ENCODE measurements around the gene BTBD7. TPM values are rescaled to one million over a fixed set of nuclear protein-coding genes. Genes with fewer than 3 reads are reported as not detected.

The BTBD7 gene
- total RNA-seq, 1 donor from 2014 or later: 28.5 TPM

- Histone ChIP-seq H3K27me3 (no peaks in the 10 kb centered on the region), H3K9me3 (no peaks in the 10 kb centered on the region), H3K27ac (no peak overlapping the region), H3K36me3 (no peaks in the 10 kb centered on the region), H3K4me1 (peaks cover 30% of the 10 kb centered on the region), H3K4me3 (no peak overlapping the region)
- DNase-seq (ENCODE audit: extremely low spot score in 2 of 2): no peak
- TF ChIP-seq POLR2A (IDR thresholded peaks at IDR 0.05): no peak
- no peak for TF ChIP-seq CTCF (IDR thresholded peaks at IDR 0.05)
- no peak for TF ChIP-seq POLR2AphosphoS5 (IDR thresholded peaks at IDR 0.05; ENCODE audit: insufficient read depth in 1 of 2, low read depth in 1 of 2)
- intact Hi-C loops (cut with DNase I): no loop called here
Observed at GRCh38 chr14:93299416-93299815, 33.4 kb downstream of the BTBD7 start.

GRCh38 chr14:93295541-93296220 is 37.2 kb downstream of the BTBD7 start:
- no peak for TF ChIP-seq CTCF (IDR thresholded peaks at IDR 0.05)
- TF ChIP-seq POLR2AphosphoS5 (IDR thresholded peaks at IDR 0.05; ENCODE audit: insufficient read depth in 1 of 2, low read depth in 1 of 2): no peak
- TF ChIP-seq POLR2A (IDR thresholded peaks at IDR 0.05): no peak
- Histone ChIP-seq H3K4me1 (peaks cover 18% of the 10 kb centered on the region), H3K36me3 (no peaks in the 10 kb centered on the region), H3K27me3 (no peaks in the 10 kb centered on the region), H3K4me3 (no peak overlapping the region), H3K27ac (no peak overlapping the region), H3K9me3 (no peaks in the 10 kb centered on the region)
- intact Hi-C loops (cut with DNase I): no loop called here
- no peak for DNase-seq (ENCODE audit: extremely low spot score in 2 of 2)

GRCh38 chr14:93286212-93286890 is 46.5 kb downstream of the BTBD7 start:
- DNase-seq (ENCODE audit: extremely low spot score in 2 of 2): no peak
- TF ChIP-seq POLR2AphosphoS5 (IDR thresholded peaks at IDR 0.05; ENCODE audit: insufficient read depth in 1 of 2, low read depth in 1 of 2): no peak
- no peak for TF ChIP-seq CTCF (IDR thresholded peaks at IDR 0.05)
- TF ChIP-seq POLR2A (IDR thresholded peaks at IDR 0.05): no peak
- no peaks in the 10 kb centered on the region for H3K4me1 ChIP-seq
- no peak overlapping the region for H3K4me3 ChIP-seq
- H3K27me3 ChIP-seq: no peaks in the 10 kb centered on the region
- H3K27ac ChIP-seq: no peak overlapping the region
- no peaks in the 10 kb centered on the region for H3K36me3 ChIP-seq
- no peaks in the 10 kb centered on the region for H3K9me3 ChIP-seq
- intact Hi-C loops (cut with DNase I): no loop called here

GRCh38 chr14:93285044-93285443 is 47.8 kb downstream of the BTBD7 start:
- Histone ChIP-seq H3K27ac (no peak overlapping the region), H3K36me3 (no peaks in the 10 kb centered on the region), H3K4me1 (no peaks in the 10 kb centered on the region), H3K27me3 (no peaks in the 10 kb centered on the region), H3K4me3 (no peak overlapping the region), H3K9me3 (no peaks in the 10 kb centered on the region)
- DNase-seq (ENCODE audit: extremely low spot score in 2 of 2): no peak
- TF ChIP-seq POLR2AphosphoS5 (IDR thresholded peaks at IDR 0.05; ENCODE audit: insufficient read depth in 1 of 2, low read depth in 1 of 2) (no peak), CTCF (IDR thresholded peaks at IDR 0.05) (no peak), POLR2A (IDR thresholded peaks at IDR 0.05) (no peak)
- intact Hi-C loops (cut with DNase I): no loop called here

- intact Hi-C loops (cut with DNase I): no loop called here
- Histone ChIP-seq H3K9me3 (no peaks in the 10 kb centered on the region), H3K27me3 (no peaks in the 10 kb centered on the region), H3K4me1 (no peaks in the 10 kb centered on the region), H3K27ac (no peak overlapping the region), H3K36me3 (no peaks in the 10 kb centered on the region), H3K4me3 (no peak overlapping the region)
- no peak for DNase-seq (ENCODE audit: extremely low spot score in 2 of 2)
- TF ChIP-seq POLR2AphosphoS5 (IDR thresholded peaks at IDR 0.05; ENCODE audit: insufficient read depth in 1 of 2, low read depth in 1 of 2) (no peak), POLR2A (IDR thresholded peaks at IDR 0.05) (no peak)
Observed at GRCh38 chr14:93281937-93282336, 50.9 kb downstream of the BTBD7 start.

Data from vagina (tissue), 2 donors.